GM18861 (cell line): Measurements from ENCODE around the gene MYLK.

Experiments used
- ATAC-seq: cut with Tn5 transposase; IDR thresholded peaks from one replicate; pipeline ENCODE4 v1.9.1; 2021; ENCODE audit not compliant: unreplicated experiment

The MYLK gene

DNA sequence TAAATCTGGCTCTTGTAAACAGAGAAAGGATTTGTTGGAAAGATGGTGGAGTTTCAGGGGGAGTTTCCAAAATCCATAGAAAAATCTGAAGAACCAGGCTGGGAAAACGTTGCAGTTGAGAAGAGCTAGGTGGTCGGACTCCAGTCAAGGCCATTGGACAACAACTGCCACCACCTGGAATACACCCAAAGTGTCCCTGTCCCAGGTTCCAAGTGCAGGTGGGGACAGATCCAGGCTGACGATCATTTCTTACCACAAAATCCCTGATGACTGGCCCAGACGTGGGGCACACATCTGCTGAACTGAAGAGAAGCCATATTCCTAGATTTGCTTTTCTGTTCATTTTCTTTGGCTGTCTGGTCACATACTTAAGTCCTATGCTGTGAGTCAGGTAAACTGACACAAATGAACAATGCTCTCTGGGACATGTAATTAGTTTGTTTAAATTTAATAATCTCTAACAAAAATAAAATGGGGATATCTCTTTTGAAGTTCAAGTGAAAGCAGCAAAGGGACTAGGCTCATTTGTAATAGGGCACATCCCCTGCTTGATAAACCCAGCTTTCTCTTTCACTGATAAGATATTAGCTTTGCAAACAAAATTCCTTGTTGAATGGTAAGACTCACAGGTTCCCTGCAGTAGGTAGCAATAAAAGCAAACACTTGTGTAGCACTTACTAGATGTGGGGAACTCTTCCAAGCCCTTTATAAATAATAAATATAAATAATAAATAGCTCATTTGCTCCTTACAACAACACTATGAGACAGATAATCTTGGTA, 88.5 kb downstream of the MYLK start:
- no peak for ATAC-seq

DNA sequence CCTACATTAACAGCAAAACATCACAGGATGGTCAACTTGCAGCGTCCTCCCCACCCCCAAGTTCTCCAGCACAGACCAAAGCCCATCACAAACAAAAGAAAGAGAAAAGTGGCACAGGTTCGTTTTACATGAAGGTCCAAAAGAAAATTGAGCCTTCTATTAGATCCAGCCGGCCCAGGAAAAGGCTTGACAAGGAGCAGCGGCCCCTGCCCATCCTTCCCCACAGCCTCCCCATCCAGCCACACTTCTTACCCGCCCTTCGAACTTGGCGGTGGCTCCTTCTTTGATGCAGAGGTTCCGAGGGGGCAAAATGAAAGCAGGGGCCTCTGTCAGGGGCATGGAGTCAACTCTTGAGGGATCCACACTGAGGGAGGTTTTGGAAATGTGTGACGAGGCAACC, 90.7 kb downstream of the MYLK start:
- no peak for ATAC-seq

GRCh38 chr3:123792473-123793201, 91.5 kb downstream of the MYLK start:
- no peak for ATAC-seq

DNA sequence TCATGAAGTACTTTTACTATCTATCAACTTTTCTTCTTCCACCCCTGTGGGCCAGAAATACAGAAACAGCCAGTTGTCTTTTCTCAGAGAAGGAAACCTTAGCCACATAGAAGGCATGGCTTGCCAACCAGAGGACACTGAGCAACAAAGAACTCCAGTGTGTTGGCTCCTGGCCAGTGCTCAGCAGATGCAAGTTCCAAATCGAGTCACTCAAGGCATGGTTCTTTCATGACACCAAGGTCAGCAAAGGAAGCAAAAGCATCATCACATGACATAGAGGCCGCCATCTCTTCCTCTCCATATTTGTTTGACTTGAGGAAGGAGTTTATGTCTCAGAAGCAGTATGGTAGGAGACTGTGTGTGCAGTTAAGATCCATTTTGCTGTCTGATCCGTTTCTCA, 92.2 kb downstream of the MYLK start:
- no peak for ATAC-seq

DNA sequence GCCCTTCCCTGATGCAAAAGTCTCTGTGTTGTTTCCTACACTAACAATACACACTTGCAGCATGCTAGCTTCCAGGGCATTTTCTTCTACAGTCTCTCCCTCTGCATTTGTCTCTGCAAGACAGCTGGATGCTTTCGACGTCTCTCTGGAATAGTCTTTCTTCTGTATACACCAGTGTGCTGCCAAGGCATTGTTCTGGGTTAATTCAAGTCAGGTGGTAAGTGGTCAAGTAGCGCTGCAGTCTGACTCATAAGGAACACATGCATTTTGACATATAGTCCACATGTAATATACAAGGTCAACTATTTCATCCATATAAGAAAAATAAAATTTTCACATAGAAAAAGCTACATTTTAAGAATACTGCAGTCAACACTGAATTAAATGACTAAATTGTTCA, 92.7 kb downstream of the MYLK start:
- no peak for ATAC-seq

- ATAC-seq: no peak
Measured at GRCh38 chr3:123791073-123791370, 93.1 kb downstream of the MYLK start.

- ATAC-seq: no peak
Measured at GRCh38 chr3:123790254-123791072, 93.7 kb downstream of the MYLK start.

- no peak for ATAC-seq
Measured at GRCh38 chr3:123789760-123790159, 94.4 kb downstream of the MYLK start.

- no peak for ATAC-seq
Measured at GRCh38 chr3:123789160-123789559, 95.0 kb downstream of the MYLK start.

- no peak for ATAC-seq
Measured at GRCh38 chr3:123788710-123789109, 95.4 kb downstream of the MYLK start.

DNA sequence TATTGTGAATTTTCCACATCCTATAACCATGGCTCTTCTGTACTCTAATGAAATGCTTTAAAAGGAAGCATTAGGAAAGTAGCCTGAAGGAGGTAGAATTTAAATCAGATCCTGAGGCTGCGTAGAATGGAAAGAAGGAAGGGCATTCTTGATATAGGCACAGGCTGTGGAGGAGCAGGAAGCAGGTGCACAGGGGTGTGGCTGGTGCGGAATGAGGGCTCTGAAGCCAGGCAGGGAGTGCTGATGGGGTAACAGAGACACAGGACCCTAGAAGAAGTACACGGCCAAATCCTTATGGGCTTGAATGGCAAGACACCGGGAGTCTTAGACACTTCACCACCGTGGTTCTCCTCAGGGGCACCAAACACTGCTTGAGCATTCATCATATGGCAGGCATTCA, 97.0 kb downstream of the MYLK start:
- no peak for ATAC-seq

GRCh38 chr3:123785602-123786001, 98.5 kb downstream of the MYLK start:
- no peak for ATAC-seq

DNA sequence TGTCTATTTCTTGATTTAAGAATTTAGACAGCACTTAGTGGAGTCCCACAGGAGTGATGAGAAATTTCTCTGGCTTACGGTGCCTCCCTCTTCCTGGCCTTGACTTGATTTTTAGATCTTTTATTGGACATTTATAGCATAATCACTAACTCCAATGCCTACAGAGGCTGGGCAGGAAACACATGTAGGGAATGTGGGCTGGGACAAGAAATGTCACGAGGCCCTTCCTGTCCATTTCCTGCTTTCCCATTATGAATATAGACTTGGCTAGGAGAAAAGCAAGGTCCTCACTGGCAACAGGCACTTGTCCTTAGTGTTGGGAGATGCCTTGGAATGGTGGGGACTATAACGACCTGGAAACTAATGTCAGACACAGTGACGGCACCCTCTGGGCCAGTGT, 100.3 kb downstream of the MYLK start:
- ATAC-seq: no peak

DNA sequence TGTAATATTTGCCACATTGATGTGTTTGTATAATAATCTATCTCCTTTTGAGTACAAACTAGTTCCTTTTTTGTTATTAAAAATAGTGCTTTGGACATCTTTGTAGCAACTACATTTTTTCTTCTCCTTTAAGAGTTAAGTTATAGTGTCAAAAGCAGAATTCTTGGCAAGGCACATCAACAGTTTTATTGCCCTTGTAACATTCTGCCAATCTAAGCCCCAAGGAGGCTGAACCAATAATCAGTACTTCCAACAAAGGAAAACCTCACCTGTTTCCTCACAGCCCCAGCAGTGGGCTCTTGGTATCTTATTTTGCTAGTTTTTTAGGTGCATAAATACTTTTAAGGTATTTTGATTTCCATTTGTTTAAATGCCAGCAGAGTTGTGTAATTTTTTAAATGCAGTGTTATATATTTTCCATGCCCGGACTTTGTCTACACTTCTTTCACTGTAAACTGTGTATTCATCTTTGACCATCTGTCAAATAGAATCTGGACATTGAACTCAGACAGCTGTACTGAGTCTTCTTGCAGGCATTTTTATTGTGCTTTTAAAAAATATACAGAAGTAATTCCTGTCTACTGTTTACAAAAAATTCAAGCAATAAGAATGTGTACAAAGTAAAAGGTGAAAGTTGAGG, 101.0 kb downstream of the MYLK start:
- no peak for ATAC-seq

- no peak for ATAC-seq
Measured at GRCh38 chr3:123782488-123782887, 101.6 kb downstream of the MYLK start.

DNA sequence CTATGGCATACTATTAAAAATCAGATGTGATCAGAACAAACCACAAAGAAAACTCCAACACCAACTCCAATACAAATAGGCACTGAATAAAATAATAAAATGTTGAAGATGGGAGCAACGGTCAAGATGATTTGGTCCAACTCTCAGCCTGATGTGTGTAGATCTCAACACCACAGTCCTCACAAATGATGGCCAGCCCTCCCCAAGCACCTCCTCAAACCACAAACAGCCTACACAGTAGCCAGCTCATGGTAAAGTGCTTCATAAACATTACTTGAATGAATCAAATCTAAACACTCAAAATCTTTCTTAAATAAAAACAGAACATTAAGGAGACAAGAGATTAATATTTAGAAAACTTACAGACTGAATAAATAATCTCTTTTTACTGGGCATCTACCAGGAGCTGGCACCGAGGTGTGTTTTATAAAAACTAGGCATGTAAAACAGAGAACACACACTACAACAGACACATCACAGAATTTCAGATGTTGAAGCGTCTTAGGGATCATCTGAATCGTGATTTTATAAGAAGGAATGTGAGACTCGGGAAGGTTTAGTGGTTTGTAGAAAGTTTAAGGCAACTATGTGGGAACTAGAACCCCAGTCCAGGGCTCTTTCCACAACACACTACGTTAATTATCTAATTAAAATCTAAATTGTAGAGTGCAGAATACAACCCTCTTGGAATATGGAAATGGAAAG, 102.4 kb downstream of the MYLK start:
- ATAC-seq: no peak

GRCh38 chr3:123781138-123781537, 103.0 kb downstream of the MYLK start:
- ATAC-seq: no peak

DNA sequence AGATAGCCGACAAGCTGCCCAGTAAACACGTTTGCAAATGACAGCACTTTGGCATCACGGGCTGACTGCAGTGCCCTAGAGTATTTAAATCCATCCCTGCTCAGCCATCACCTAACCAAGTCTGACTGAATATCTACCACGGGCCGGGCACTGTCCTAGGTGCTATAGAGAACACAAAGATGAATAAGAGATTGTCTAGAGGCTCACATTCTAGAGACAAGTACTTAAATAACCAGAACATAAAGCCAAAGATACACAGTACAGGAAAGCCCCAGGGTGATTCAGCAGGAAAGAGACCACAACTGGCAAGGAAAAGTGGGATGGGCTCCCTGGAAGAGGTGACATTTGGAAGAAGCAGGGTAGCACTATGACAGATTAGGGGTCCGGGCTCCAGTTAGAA, 103.5 kb downstream of the MYLK start:
- ATAC-seq: no peak

- no peak for ATAC-seq
Measured at GRCh38 chr3:123779655-123780231, 104.4 kb downstream of the MYLK start.

- no peak for ATAC-seq
Measured at GRCh38 chr3:123778991-123779622, 105.0 kb downstream of the MYLK start.
